Activated gamma-delta T cell treated with Interleukin-2 at 50 U/mL for 16 hours (primary cell): ENCODE data around the gene HUNK.
"Not testable (repeated sequence)": the region's sequence is repeated elsewhere in the genome, so short reads cannot be mapped to it uniquely, and the experiment has no call there.

Experiments used
- DNase-seq: peaks from one replicate; pipeline ENCODE4 v3.0.0-alpha.2; 2020

The HUNK gene

GRCh38 chr21:32008714-32009113 lies 135.9 kb downstream of the HUNK start:
- no peak for DNase-seq

- no peak for DNase-seq
Observed at GRCh38 chr21:32009263-32009662, 136.4 kb downstream of the HUNK start.

- no peak for DNase-seq
Observed at GRCh38 chr21:32015461-32016139, 142.8 kb downstream of the HUNK start.

DNA sequence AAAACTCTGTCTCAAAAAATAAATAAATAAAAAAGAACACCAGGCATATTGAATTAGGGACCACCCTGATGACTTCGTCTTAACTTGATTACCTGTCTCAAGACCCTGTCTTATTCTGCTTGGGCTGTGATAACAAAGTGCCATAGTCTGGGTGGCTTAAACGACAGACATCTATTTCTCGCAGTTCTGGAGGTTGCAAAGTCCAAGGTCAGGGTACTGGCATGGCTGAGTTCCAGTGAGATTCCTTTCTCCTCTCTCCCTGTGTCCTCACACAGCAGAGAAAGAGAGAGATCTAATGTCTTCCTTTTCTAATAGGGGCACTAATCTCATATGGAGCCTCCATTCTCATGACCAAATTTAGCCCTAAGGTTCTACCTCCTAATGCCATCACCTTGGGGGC lies 145.6 kb downstream of the HUNK start:
- no peak for DNase-seq

GRCh38 chr21:32020564-32020963 lies 147.7 kb downstream of the HUNK start:
- no peak for DNase-seq

DNA sequence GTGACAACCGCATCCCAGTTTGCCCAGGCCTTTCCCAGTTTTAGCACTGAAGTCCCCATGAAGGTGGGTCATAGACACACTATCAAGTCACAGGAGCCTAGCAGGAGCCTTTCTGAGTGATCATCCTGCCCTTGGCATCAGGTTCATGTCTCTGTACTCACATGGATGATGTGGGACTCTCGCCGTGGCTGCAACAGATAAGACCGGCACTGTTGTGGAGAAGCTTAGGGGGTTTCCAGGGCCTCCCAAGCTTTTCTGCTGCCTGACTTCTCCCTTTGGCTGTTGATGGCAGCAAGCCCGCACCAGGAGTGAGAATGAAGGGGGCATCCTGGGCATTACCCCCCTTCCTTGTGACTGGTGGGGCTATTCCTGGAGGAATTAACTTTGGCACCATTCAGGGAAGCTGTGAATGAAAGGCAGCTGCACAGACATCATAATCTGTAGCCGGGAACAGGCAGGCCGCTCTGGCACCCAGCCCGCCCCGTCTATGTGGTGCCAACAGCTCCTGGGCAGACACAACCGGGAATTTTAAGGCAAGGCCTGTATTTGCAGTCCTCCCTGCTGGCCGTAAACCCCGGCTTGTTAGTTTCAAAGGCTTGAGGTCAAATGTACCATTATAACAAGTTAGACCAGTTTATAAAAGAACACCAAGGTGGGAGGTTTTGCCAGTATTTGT lies 148.6 kb downstream of the HUNK start:
- DNase-seq = no peak

DNA sequence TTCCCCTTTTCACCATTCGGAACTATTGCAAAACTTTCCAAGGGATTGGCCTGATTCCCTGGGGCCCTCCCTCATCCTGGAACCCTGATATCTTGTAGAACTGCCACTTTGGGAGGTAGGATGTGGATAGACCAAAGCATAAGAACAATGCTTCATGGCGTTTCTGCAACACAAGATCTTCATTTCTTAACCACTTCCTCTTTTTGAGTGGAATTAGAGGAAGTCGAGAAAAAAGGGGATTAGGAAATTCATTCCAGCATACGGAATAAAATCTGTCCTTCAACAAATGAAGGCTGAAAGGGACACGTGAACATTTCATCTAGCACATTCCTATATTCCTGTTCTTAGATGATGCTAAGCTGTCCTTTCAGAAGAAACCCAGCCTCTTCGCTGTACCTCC lies 149.3 kb downstream of the HUNK start:
- no peak for DNase-seq

DNA sequence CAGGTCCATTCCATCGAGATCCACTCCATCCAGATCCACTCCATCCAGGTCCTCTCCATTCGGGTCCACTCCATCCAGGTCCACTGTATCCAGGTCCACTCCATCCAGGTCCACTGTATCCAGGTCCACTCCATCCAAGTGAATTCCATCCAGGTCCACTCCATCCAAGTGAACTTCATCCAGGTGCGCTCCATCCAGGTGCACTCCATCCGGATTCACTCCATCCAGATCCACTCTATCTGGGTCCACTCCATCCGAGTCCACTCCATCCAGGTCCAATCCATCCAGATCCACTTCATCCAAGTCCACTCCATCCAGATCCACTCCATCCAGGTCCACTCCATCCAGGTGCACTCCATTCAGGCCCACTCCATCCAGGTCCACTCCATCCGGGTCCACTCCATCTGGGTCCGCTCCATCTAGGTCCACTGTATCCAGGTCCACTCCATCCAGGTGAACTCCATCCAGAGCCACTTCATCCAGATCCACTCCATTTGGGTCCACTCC lies 157.4 kb downstream of the HUNK start:
- DNase-seq = no peak

- DNase-seq = no peak
Observed at GRCh38 chr21:32034850-32035249, 162.0 kb downstream of the HUNK start.

DNA sequence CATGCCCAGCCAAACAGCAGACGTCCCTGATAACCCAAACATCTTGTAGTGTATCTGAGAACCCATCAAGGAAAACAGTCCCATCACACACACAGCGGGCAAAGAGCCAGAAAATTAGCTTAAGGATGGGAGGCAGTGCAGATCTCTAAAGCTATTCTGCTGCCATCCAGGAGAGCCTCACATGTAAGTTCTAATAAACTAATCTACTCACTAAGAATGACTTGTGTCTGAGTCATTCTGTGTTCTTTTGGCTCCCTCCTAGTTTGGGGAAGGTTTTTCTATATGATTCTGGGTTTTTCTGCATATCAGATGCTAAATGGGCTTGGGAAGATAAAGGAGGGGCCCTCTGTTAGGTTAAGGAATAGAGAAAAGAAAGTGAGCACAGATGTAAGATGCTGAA lies 162.8 kb downstream of the HUNK start:
- no peak for DNase-seq

DNA sequence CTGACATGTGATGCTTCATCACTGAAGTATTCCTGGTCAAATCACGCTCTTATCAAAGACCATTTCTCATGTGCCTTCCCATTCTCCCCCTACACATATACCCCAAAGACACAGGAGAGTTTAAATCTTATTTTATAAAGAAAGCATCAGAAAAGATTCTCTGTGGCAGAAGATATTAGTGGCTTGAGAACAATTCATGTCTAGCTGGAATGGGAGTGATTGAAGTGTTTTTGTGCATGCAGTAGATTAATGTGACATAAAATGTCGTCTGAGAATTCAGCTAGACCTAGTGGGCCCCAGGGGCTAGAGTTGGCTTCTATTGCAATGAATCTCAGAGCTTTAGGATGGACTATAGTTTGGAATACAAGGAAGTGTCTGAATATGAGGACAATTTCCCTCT lies 163.9 kb downstream of the HUNK start:
- DNase-seq = no peak

GRCh38 chr21:32038751-32039150 lies 165.9 kb downstream of the HUNK start:
- DNase-seq = not testable (repeated sequence)

DNA sequence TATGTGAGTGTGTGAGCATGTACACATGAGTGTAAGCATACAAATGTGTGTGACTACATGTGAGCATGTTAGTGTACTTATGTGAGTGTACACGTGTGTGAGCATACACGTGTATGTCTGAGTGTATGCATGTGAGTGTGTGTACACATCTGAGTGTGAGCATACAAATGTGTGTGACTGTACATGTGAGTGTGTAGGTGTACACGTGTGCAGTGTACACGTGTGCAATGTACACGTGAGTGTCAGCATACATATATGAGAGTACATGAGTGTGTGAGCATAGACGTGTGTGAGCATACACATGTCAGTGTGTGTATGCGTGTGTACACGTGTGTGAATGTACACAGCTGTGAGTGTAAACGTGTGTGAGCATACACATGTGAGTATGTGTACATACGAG lies 170.6 kb downstream of the HUNK start:
- DNase-seq = no peak

- no peak for DNase-seq
Observed at GRCh38 chr21:32044205-32045180, 171.7 kb downstream of the HUNK start.

- no peak for DNase-seq
Observed at GRCh38 chr21:32046191-32046590, 173.4 kb downstream of the HUNK start.

DNA sequence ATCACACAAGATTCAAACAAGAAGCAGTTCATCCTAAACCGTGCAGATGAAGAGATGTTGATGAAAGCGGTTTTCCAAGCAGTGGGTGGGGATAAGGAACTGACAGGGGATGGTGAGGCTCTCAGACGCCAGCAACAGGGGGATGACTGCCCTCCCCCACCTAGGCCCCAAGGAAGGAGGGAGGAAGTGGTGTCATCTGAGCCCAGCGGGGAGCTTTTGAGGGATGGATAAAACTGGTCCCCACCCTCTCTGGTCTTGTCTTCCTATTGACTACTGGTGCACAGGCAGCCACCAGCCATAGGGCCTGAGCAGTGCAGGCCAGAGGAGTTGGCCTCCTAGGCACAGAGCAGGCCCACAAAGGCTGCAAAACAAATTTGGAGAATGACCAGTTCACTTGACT lies 175.5 kb downstream of the HUNK start:
- no peak for DNase-seq
